NCI-H2196 (cell line): ENCODE data around the gene PACS1.

Source experiments
- DNase-seq: peaks from one replicate; lab custom pipeline; 2025; ENCODE audit not compliant: unreplicated experiment; lab: John Stamatoyannopoulos, UW

Gene PACS1

DNA sequence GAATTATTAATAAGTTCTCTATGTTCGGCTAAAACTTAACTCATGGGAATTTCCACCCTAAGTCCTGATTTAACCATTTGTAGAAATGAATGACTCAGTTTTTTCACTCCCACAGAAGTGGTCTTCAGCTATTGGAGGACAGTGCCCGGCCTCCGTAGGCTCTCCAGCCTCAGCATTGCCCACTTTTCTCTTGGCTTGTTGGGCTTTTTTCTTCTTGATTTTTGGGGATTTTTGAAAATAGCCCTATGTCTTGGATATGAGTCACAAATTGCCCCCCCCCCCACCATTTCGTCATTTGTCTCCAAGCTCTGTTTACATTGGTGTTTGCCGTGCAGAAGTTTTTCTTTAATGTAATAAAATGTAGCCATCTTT is 66.7 kb downstream of the PACS1 start:
- no peak for DNase-seq

DNA sequence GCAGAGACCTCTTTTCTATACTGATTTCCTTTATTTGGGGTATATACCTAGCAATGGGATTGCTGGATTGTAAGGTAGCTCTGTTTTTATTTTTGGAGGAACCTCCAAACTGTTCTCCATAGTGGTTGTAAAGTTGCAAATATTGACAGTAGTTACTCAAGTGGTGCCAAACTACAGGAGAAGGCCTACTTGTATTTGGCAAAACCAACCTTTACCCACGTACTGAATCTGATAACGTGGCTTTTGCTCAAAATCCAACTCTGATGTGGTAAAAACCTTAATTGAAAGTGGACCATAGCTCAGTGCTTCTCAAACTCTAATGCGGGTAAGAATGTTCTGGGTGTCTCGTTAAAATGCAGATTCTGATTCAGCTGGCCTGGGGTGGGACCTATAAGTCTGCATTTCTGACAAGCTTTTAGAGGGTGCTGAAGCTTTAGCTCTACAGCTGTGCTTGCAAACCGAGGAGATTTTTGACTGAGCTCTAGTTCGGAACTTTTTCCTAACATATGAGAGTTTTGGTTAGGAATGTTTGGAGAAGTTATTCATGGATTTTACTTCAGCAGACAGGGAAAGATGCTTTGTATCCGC is 69.8 kb downstream of the PACS1 start:
- no peak for DNase-seq

DNA sequence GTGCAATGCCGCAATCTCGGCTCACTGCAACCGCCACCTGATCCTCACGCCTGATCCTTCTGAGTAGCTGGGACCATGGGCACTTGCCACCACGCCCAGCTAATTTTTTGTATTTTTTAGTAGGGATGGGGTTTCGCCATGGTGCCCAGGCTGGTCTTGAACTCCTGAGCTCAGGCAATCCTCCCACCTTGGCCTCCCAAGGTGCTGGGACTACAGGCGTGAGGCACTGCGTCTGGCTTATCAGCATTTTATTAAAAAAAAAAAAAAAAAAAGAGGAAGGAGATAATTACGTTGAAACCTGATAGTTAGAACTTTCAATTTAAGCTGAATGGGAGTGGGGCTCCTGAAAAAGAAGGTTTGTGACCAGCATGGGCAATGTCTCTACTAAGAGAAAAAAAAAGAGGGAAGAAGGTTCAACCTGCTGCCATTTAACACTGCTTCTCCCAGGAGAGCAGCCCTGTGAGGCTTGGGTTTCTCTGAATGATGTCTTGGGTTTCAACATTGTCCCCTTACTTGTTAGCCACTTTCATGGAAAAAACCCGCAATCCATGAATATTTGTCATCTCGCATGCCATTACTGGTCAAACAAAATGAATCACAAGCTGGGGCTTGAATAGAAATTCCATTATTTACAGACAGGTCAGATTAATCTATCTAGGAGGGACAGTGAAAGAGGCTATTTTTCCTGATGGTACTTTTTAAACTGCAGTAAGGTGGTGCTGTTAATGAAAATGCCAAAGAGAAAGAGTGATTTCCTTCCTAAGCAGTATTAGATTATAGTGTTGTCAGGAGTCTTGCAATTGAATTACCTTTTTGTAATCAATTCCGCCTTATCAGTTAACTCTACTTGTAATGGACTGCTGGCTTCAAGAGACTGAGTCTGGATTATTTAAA is 72.5 kb downstream of the PACS1 start:
- no peak for DNase-seq

DNA sequence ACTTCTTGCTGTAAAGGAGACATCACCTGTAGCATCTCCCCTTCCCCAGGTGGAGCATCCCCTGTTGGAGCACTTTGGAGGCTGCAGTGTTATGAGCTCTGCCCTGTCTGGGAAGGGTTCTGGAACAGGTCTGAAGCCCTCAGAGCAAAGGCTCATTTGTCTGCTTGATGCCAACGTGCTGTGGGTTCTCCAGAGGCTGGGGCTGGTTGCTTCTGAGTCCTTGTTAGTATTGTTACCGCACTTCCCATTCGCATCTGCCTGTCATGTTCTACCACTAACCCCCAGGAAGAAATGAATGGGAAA is 73.1 kb downstream of the PACS1 start:
- no peak for DNase-seq

DNA sequence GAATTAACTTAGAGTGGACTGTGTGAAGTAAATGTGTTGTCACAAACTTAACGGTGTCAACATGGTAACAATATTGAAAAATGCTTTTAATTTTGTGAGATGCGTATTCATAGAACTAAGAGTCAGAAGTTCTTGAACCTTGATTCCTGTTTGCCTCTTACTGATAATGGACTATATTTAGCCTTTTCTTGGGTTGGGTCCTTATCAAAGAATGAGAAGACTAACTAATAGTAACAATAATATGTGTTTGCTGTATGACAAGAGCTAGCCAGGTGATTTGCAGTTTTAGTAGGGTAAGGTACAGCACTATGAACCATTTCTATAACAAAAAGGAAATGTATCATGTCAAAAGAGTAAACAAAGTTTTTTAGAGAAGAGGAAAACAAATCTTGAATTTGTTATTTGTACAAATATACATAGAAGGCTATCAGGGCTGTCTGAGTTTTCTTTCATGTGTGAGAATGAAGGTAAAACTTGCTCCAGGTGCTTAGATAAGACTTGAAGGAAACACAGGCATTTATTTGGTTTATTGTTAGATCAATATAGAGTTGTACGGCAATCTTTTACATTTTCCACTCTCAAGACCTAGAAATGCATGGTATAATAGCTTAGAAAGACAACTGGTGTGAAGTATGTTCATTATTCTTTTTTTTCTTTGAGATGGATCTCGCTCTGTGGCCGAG is 74.1 kb downstream of the PACS1 start:
- no peak for DNase-seq

DNA sequence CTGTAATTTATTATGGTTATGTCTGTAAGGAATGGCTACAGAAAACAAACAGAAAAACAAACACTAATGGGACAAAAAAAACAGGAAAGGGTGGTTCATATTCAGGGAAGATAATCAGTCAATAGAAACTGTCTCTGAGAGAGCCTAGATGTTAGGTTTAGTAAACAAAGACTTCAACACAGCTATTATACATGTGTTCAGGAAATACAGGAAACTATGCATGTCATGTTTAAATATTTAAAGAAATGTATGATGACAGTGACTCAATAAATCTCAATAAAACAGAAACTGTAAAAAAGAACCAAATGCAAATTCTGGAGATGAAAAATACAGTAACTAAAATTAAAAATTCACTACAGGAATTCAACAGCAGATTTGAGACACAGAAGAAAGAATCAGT is 76.0 kb downstream of the PACS1 start:
- DNase-seq: no peak

GRCh38 chr11:66146940-66147339 is 76.9 kb downstream of the PACS1 start:
- no peak for DNase-seq

GRCh38 chr11:66150140-66150539 is 80.1 kb downstream of the PACS1 start:
- DNase-seq: no peak

DNA sequence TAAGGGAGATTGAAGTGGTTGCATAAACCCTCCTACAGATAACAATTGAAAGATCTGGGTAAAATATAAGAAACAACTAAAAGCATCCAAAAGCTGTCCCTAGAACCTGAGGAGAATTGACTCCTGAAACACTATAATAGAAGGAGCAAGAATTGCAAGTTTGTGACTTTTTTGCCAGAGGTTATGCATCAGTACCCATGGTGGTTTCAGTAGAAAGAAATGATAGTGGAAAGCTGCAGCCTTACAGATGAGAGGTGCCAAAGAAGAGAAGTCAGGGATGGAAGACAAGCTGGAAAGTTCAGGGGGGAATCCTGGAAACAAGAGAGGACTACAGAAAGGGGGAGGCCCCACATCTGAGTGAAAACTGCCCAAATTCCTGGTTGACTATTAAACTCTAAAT is 80.7 kb downstream of the PACS1 start:
- DNase-seq: no peak

GRCh38 chr11:66151273-66151672 is 81.2 kb downstream of the PACS1 start:
- no peak for DNase-seq

GRCh38 chr11:66154109-66154508 is 84.0 kb downstream of the PACS1 start:
- DNase-seq: no peak

- DNase-seq: no peak
Measured at GRCh38 chr11:66155387-66156073, 85.5 kb downstream of the PACS1 start.

- no peak for DNase-seq
Measured at GRCh38 chr11:66157182-66157864, 87.3 kb downstream of the PACS1 start.

DNA sequence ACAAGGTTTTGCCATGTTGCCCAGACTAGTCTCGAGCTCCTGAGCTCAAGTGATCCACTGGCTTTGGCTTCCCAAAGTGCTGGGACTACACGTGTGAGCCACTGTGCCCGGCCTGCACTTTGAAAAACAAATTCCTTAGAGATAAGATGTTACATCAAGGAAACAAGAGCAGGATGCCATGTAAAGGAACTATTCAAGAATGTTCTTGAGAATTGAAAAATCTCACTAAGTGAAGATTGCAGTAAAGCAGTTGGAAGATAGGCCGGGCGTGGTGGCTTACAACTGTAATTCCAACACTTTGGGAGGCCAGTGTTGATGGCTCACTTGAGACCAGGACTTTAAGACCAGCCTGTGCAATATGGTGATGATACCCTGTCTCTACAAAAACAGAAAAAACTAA is 88.1 kb downstream of the PACS1 start:
- no peak for DNase-seq

DNA sequence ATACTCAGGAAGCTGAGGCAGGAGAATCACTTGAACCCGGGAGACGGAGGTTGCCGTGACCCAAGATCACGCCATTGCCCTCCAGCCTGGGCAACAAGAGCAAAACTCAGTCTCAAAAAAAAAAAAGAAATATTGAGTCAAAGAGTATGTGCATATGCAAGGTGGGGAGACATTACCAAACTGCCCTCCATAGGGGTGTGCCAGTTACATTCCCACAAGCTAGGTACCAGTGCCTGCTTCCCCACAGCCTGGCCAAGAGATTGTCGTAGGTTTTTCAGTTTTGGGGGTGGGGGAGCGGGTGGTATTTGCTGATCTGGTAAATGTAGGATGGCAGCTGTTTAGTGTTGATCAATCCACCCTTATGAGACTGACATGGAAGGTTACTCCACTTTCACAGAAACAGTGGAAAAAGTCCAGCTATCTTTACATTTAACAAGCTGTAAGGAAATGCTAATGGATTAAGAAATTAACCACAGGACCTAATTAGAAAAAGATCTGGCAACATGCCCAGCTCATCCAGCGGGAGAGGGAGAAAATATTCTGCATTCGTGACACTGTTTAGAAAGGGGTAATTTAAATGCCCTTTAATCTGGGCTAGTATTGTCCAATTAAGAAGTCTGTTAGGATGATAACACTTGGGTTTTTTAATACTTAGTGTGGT is 89.4 kb downstream of the PACS1 start:
- DNase-seq: no peak

DNA sequence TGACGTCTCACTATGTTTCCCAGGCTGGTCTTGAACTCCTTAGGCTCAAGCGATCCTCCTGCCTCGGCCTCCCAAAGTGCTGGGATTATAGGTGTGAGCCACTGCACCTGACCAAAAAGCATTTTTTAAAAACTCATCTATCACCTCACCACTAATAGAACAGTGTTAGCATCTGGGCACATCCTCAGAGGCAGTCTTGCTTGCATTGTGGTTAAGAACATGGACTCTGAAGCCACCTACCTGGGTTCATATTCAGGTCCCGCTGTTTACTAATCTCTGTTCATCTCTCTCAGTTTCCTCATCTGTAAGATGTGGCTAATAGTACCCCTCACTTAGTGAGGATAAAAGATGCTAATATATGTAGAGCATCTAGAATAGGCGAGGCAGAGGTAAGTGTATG is 90.6 kb downstream of the PACS1 start:
- DNase-seq: no peak

- no peak for DNase-seq
Measured at GRCh38 chr11:66168289-66168688, 98.2 kb downstream of the PACS1 start.

DNA sequence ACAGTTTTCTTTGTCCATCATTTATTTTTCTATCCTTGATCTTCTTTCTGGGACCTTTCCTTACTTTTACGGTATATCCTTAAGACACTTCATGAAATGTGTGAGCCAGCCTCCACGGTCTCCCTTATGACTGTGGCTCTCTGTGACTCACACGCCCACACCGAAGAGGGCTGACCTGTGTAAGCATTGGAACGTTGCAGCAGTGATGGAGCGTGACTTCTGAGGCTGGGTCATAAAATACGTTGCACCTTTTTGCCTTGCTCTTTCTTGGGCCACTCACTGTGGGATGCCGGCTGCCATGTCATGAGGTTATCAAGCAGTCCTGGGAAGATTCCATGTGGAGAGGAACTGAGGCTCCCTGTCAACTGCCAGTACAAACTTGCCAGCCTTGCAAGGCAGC is 102.1 kb downstream of the PACS1 start:
- no peak for DNase-seq

DNA sequence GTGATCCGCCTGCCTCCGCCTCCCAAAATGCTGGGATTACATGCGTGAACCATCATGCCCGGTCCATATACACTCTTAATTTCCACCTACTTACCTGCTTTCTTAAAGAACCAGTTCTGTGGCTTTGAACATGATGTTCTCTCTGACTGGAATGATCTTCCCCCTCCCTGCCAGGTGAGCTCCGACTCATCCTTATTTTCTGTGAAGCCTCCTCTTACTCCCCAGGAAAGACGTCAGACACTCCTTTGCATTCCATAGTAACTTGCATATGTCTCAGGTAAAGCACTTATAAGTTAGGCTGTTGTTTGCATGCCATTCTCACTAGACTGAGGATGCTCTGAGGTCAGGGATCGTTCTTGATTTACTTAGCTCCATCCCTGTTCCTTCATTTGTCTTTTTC is 106.6 kb downstream of the PACS1 start:
- no peak for DNase-seq

GRCh38 chr11:66178183-66178582 is 108.1 kb downstream of the PACS1 start:
- no peak for DNase-seq

- DNase-seq: no peak
Measured at GRCh38 chr11:66178871-66179270, 108.8 kb downstream of the PACS1 start.
